ENCODE results near the gene CMIP.

CMIP gene

DNA sequence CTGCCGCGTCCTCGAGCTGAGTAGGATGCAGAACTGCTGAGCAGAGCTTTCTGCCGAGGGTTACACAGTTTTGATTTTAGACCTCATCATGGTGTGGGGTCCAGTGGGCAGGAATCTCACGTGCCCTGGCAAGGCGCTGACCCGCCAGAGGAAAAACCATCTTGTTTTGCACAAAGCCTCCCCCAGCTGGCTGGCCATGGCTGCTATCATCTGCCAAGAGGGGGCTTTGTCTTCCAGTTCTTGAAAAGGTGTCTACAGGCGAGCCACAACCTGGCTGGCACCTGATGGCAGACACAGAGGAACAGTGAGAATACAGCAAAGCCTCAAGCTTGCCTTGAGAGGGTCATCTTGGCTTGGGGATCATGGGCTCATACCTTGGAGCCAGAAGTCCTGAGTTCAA lies 118.3 kb downstream of the CMIP start:
- H3K4me1 ChIP-seq (ENCODE audit: control insufficient read depth in 1 of 2, insufficient read depth in 2 of 2, low read length in 2 of 2) = no peaks in the 10 kb centered on the region
- no peak overlapping the region for H2BK5ac ChIP-seq (ENCODE audit: low read depth, low read length, poor library complexity)
- H2AFZ ChIP-seq (ENCODE audit: insufficient read depth, low read length, poor library complexity) = no peak overlapping the region
- WGBS (ENCODE audit: extremely low coverage, insufficient coverage, insufficient read length) = no CpG with 5 or more reads among the region's 8 CpGs
- no peak overlapping the region for H3K9ac ChIP-seq (ENCODE audit: low read length)
- H3K14ac ChIP-seq (ENCODE audit: low read length) = no peak overlapping the region
- H4K8ac ChIP-seq (ENCODE audit: low read depth, low read length) = no peak overlapping the region
- H3K27ac ChIP-seq (ENCODE audit: low read depth, low read length) = no peak overlapping the region
- no peak overlapping the region for H3K18ac ChIP-seq (ENCODE audit: low read length)
- H2BK12ac ChIP-seq (ENCODE audit: low read length) = no peak overlapping the region
- H3K4ac ChIP-seq (ENCODE audit: low read depth, low read length) = no peak overlapping the region
- H2BK120ac ChIP-seq (ENCODE audit: insufficient read depth, low read length, poor library complexity) = no peak overlapping the region
- no peak overlapping the region for H3K23ac ChIP-seq (ENCODE audit: low read length)
- H3K79me2 ChIP-seq (ENCODE audit: control insufficient read depth, insufficient read depth, low read length, poor library complexity) = peaks cover 5% of the 10 kb centered on the region
- H3K36me3 ChIP-seq (ENCODE audit: control insufficient read depth in 1 of 2, insufficient read depth in 2 of 2, low read length in 2 of 2) = peaks cover 2 to 7% of the 10 kb centered on the region in 2 experiments
- no peak for DNase-seq
- H3K79me1 ChIP-seq (ENCODE audit: low read length) = no peaks in the 10 kb centered on the region
- H3K27me3 ChIP-seq (ENCODE audit: insufficient read depth, low read length) = no peaks in the 10 kb centered on the region
- no peak overlapping the region for H4K12ac ChIP-seq (ENCODE audit: low read depth, low read length)
- peaks cover 3% of the 10 kb centered on the region for H3K9me3 ChIP-seq (ENCODE audit: insufficient read depth, low read depth, low read length)
- no peak overlapping the region for H3K4me3 ChIP-seq (ENCODE audit: low read depth, low read length)
- H2AK5ac ChIP-seq (ENCODE audit: low read length) = no peak overlapping the region
- no peak overlapping the region for H4K91ac ChIP-seq (ENCODE audit: low read depth, low read length)
- no peak overlapping the region for H3K4me2 ChIP-seq (ENCODE audit: low read length)

DNA sequence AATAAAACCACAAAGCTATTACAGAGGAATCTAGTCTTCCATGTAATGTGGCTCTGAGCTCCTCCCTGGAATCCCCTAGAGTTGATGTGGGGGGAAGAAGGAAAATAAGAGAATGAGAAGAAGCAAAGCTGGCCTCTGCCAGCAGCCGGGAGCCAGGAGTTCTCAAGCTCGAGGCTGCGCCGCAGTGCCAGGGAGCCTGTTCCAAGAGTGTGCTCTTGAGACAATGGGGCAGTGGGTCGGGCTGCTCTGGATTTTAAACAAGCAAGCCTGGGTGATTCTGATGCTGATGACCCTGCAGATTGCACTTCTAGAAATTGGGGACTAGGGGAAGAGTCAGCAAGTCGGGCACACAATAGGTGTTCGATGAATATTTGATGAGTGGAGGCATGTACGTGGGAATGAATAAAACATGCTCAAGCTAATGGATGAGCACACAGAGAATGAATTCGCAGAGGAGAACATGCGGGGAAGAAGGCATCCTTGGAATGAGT lies 119.9 kb downstream of the CMIP start:
- Histone ChIP-seq H2BK120ac (ENCODE audit: insufficient read depth, low read length, poor library complexity) (no peak overlapping the region), H3K4me1 (ENCODE audit: control insufficient read depth in 1 of 2, insufficient read depth in 2 of 2, low read length in 2 of 2) (peaks cover 0 to 5% of the 10 kb centered on the region in 2 experiments), H3K14ac (ENCODE audit: low read length) (no peak overlapping the region), H3K27ac (ENCODE audit: low read depth, low read length) (no peak overlapping the region), H4K12ac (ENCODE audit: low read depth, low read length) (no peak overlapping the region), H3K9me3 (ENCODE audit: insufficient read depth, low read depth, low read length) (no peaks in the 10 kb centered on the region), H4K91ac (ENCODE audit: low read depth, low read length) (no peak overlapping the region), H3K4ac (ENCODE audit: low read depth, low read length) (peak overlapping the region; percentile 31), H3K4me2 (ENCODE audit: low read length) (no peak overlapping the region), H2BK12ac (ENCODE audit: low read length) (no peak overlapping the region), H2BK5ac (ENCODE audit: low read depth, low read length, poor library complexity) (no peak overlapping the region), H2AFZ (ENCODE audit: insufficient read depth, low read length, poor library complexity) (no peak overlapping the region), H3K79me2 (ENCODE audit: control insufficient read depth, insufficient read depth, low read length, poor library complexity) (peaks cover 10% of the 10 kb centered on the region), H3K36me3 (ENCODE audit: control insufficient read depth in 1 of 2, insufficient read depth in 2 of 2, low read length in 2 of 2) (peaks cover 0 to 5% of the 10 kb centered on the region in 2 experiments), H3K79me1 (ENCODE audit: low read length) (peaks cover 3% of the 10 kb centered on the region), H3K9ac (ENCODE audit: low read length) (no peak overlapping the region), H3K18ac (ENCODE audit: low read length) (no peak overlapping the region), H2AK5ac (ENCODE audit: low read length) (no peak overlapping the region), H3K4me3 (ENCODE audit: low read depth, low read length) (no peak overlapping the region), H3K23ac (ENCODE audit: low read length) (no peak overlapping the region), H3K27me3 (ENCODE audit: insufficient read depth, low read length) (no peaks in the 10 kb centered on the region), H4K8ac (ENCODE audit: low read depth, low read length) (no peak overlapping the region)
- peak in 1 of 2 donors; percentile 33 for DNase-seq
- no CpG with 5 or more reads among the region's 10 CpGs for WGBS (ENCODE audit: extremely low coverage, insufficient coverage, insufficient read length)

- Histone ChIP-seq H2BK12ac (ENCODE audit: low read length) (no peak overlapping the region), H3K27me3 (ENCODE audit: insufficient read depth, low read length) (no peaks in the 10 kb centered on the region), H2BK5ac (ENCODE audit: low read depth, low read length, poor library complexity) (no peak overlapping the region), H3K18ac (ENCODE audit: low read length) (peak overlapping the region; percentile 31), H3K23ac (ENCODE audit: low read length) (no peak overlapping the region), H3K4me2 (ENCODE audit: low read length) (no peak overlapping the region), H3K79me1 (ENCODE audit: low read length) (peaks cover 3% of the 10 kb centered on the region), H2BK120ac (ENCODE audit: insufficient read depth, low read length, poor library complexity) (no peak overlapping the region), H4K8ac (ENCODE audit: low read depth, low read length) (no peak overlapping the region), H3K27ac (ENCODE audit: low read depth, low read length) (no peak overlapping the region), H3K4me1 (ENCODE audit: control insufficient read depth in 1 of 2, insufficient read depth in 2 of 2, low read length in 2 of 2) (peaks cover 7 to 11% of the 10 kb centered on the region in 2 experiments), H4K91ac (ENCODE audit: low read depth, low read length) (no peak overlapping the region), H3K4me3 (ENCODE audit: low read depth, low read length) (no peak overlapping the region), H3K79me2 (ENCODE audit: control insufficient read depth, insufficient read depth, low read length, poor library complexity) (peaks cover 10% of the 10 kb centered on the region), H4K12ac (ENCODE audit: low read depth, low read length) (no peak overlapping the region), H3K36me3 (ENCODE audit: control insufficient read depth in 1 of 2, insufficient read depth in 2 of 2, low read length in 2 of 2) (peaks cover 0 to 5% of the 10 kb centered on the region in 2 experiments), H3K4ac (ENCODE audit: low read depth, low read length) (peak overlapping the region; percentile 32), H3K9ac (ENCODE audit: low read length) (no peak overlapping the region), H2AFZ (ENCODE audit: insufficient read depth, low read length, poor library complexity) (no peak overlapping the region), H3K14ac (ENCODE audit: low read length) (no peak overlapping the region), H2AK5ac (ENCODE audit: low read length) (no peak overlapping the region), H3K9me3 (ENCODE audit: insufficient read depth, low read depth, low read length) (no peaks in the 10 kb centered on the region)
- WGBS (ENCODE audit: extremely low coverage, insufficient coverage, insufficient read length) = no CpG with 5 or more reads among the region's 20 CpGs
- DNase-seq = no peak
These were observed 120.9 kb downstream of the CMIP start for GRCh38 chr16:81565321-81566028.

DNA sequence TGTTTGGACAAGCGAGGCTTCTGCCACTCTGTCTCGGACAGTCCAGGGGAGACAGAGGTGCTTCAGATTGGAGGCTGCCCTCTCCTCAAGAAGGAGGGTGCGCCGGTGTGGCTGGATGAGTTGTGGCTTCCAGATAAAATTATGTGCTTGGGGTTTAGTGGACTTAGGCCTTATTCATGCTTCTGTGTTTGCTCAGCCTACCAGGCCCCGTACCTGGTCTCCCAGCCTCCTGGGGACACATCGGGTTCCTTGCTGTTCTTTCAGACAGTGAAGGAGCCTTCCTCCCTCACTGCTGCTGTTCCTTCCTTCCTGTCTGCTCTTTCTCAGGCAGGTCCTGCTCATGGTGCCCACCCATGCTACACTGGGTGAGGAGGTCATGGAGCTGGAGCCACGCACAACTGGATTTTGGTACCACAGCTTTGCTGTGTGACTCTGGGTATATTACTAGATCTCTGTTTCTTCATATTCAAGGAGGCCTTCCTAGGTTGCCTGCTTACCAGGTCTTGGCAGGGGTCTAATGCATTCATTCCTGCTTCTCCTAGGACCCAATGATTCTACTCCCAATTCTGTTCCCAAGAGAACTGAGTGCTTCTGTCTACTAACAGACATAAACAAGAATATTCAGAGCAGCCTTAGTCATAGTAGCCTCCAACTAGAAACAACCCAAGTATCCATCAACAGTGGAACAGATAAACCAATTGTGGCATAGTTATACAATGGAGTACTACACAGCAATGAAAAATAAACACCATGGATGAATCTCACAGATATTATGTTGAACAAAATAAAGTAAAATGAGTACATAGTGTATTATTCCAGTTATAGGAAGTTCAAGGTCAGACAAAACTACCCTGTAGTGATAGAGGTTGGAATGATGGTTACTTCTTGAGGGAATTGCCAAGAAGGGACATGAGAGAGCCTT lies 121.7 kb downstream of the CMIP start:
- Histone ChIP-seq H4K12ac (ENCODE audit: low read depth, low read length) (no peak overlapping the region), H3K4me1 (ENCODE audit: control insufficient read depth in 1 of 2, insufficient read depth in 2 of 2, low read length in 2 of 2) (peaks cover 9 to 11% of the 10 kb centered on the region in 2 experiments), H3K23ac (ENCODE audit: low read length) (no peak overlapping the region), H3K4ac (ENCODE audit: low read depth, low read length) (peak overlapping the region; percentile 11), H3K4me2 (ENCODE audit: low read length) (no peak overlapping the region), H2AFZ (ENCODE audit: insufficient read depth, low read length, poor library complexity) (no peak overlapping the region), H3K9ac (ENCODE audit: low read length) (no peak overlapping the region), H2BK5ac (ENCODE audit: low read depth, low read length, poor library complexity) (no peak overlapping the region), H4K91ac (ENCODE audit: low read depth, low read length) (no peak overlapping the region), H2BK120ac (ENCODE audit: insufficient read depth, low read length, poor library complexity) (no peak overlapping the region), H3K14ac (ENCODE audit: low read length) (no peak overlapping the region), H3K27ac (ENCODE audit: low read depth, low read length) (no peak overlapping the region), H3K27me3 (ENCODE audit: insufficient read depth, low read length) (no peaks in the 10 kb centered on the region), H2AK5ac (ENCODE audit: low read length) (no peak overlapping the region), H4K8ac (ENCODE audit: low read depth, low read length) (no peak overlapping the region), H3K18ac (ENCODE audit: low read length) (no peak overlapping the region), H3K36me3 (ENCODE audit: control insufficient read depth in 1 of 2, insufficient read depth in 2 of 2, low read length in 2 of 2) (peaks cover 0 to 5% of the 10 kb centered on the region in 2 experiments), H2BK12ac (ENCODE audit: low read length) (no peak overlapping the region), H3K9me3 (ENCODE audit: insufficient read depth, low read depth, low read length) (no peaks in the 10 kb centered on the region), H3K79me1 (ENCODE audit: low read length) (peaks cover 3% of the 10 kb centered on the region), H3K4me3 (ENCODE audit: low read depth, low read length) (peak overlapping the region; percentile 31), H3K79me2 (ENCODE audit: control insufficient read depth, insufficient read depth, low read length, poor library complexity) (peaks cover 10% of the 10 kb centered on the region)
- no CpG with 5 or more reads among the region's 7 CpGs for WGBS (ENCODE audit: extremely low coverage, insufficient coverage, insufficient read length)
- DNase-seq = no peak

All from trophoblast cell (in vitro differentiated cells and primary cell).